Muscle layer of duodenum (tissue), 2 donors: ENCODE measurements around the gene OR10A4.
"Not testable (repeated sequence)": the region's sequence is repeated elsewhere in the genome, so short reads cannot be mapped to it uniquely, and the experiment has no call there.

Source experiments
- H3K27ac ChIP-seq: one replicate; pipeline ENCODE4 v1.7.0; 2013; ENCODE audit warnings: mild to moderate bottlenecking, low read length
- H3K27me3 ChIP-seq: one replicate; pipeline ENCODE4 v1.7.0; 2013; ENCODE audit warnings: low read depth, mild to moderate bottlenecking, control low read depth, low read length
- H3K36me3 ChIP-seq, 2 donors: one replicate each; pipeline ENCODE4 v1.7.0; 2013; ENCODE audit warnings: low read length in 2 of 2, control low read depth in 1 of 2, mild to moderate bottlenecking in 1 of 2; ENCODE audit not compliant: insufficient read depth in 2 of 2, control insufficient read depth in 1 of 2
- H3K4me1 ChIP-seq, 2 donors: one replicate each; pipeline ENCODE4 v1.7.0; 2013; ENCODE audit warnings: low read length in 2 of 2, mild to moderate bottlenecking in 2 of 2, control low read depth in 1 of 2, moderate library complexity in 1 of 2; ENCODE audit not compliant: insufficient read depth in 2 of 2, control insufficient read depth in 1 of 2
- H3K4me3 ChIP-seq, 2 donors: one replicate each; pipeline ENCODE4 v1.7.0; 2013; ENCODE audit warnings: low read length in 2 of 2, low read depth in 1 of 2, mild to moderate bottlenecking in 1 of 2
- H3K9me3 ChIP-seq, 2 donors: one replicate each; pipeline ENCODE4 v1.7.0; 2013; ENCODE audit warnings: low read length in 2 of 2, control low read depth in 1 of 2, mild to moderate bottlenecking in 1 of 2; ENCODE audit not compliant: control insufficient read depth in 1 of 2
- donor health status: healthy.

OR10A4 gene

DNA sequence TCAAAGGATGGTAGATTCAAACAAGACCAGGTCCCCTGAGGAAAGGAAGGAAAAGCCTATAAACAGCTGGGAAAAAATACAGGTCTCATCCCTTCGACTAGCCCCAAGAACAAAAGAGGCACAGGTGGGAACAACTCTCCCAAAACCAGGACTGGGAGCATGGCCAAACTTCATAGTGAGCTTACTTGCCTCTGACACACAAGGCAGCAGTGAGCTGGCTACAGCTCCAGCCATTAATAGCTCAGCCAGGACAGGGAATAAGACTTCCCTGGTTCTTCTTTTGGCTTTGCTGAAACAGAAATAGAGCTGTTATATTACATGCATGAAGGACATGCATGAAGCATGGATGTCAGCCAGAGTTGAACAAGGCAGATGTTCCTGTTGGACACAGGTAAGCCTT is 13.5 kb upstream of the OR10A4 start, which contains the start of gene OR10A2:
Gene OR10A2, plus strand, starts transcription at position 97 of the 400 bp plus-strand sequence. CDS start 6,698 bp downstream, outside the sequence.
- no peaks in the 10 kb centered on the region for H3K9me3 ChIP-seq
- no peak within 1 kb of the TSS for H3K4me3 ChIP-seq
- H3K27me3 ChIP-seq: no peaks in the 10 kb centered on the region
- no peaks in the 10 kb centered on the region for H3K4me1 ChIP-seq
- H3K36me3 ChIP-seq: no peaks in the 10 kb centered on the region
- no peak within 1 kb of the TSS for H3K27ac ChIP-seq

DNA sequence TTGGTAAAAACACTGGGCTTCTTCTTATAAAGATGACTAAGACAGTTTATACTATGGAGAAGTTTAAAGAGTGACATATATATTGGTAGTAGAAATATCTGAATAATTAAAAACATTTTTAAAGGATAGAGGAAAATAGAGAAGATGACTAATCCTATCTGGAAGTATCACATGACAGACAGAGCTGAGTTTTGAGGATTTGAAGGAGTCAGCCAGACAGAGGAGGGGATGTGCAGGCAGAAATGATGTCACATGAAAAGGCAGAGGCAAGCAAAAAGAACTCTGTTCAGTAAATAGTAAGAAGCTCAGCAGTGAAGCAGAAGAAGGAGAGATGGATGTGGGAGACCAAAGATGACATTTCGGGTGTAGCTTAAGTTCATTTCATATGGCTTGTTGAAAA is 12.0 kb upstream of the OR10A4 start:
- Histone ChIP-seq H3K4me1 (no peaks in the 10 kb centered on the region), H3K27ac (no peak overlapping the region), H3K27me3 (no peaks in the 10 kb centered on the region), H3K4me3 (no peak overlapping the region), H3K36me3 (no peaks in the 10 kb centered on the region), H3K9me3 (no peaks in the 10 kb centered on the region)

DNA sequence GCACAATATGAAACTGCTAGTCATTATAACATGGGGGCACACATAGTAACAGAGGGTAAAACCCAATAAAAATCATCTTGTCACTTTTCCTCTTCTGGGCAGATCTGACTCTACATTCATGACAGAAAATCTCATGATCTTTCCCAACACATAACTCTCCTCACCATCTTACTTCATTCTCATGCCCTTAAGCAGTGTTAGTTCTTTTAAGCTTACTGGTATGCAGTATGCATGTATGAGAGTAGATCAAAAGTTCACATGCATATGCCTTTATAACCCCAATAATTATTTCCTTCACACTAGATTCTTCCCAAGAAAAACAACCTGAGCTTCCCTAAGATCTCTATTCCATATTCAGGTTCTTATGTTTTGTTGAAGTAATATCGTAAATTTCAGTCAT is 5.1 kb upstream of the OR10A4 start:
- H3K27me3 ChIP-seq: no peaks in the 10 kb centered on the region
- H3K36me3 ChIP-seq: no peaks in the 10 kb centered on the region
- H3K4me1 ChIP-seq: no peaks in the 10 kb centered on the region
- H3K27ac ChIP-seq: no peak overlapping the region
- no peak overlapping the region for H3K4me3 ChIP-seq
- H3K9me3 ChIP-seq: no peaks in the 10 kb centered on the region

DNA sequence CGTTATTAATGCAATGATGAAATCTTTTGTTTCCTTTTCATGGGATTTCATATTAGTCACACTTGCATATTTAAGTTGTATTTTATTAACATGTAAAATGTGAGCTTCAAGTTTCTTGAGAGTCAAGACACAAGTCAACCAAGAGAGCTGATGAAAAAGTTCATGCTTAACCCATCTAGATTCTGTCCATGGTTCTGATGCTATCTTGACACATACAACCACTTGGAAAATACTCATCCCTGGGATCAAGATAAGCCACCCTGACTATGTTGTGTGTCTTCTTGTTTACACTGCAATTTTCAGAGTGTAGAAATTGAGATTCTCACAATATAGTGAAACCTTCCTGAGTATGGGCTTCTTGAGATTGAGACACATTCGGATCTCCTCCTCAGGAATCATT is 664 bp upstream of the OR10A4 start:
- no peaks in the 10 kb centered on the region for H3K4me1 ChIP-seq

DNA sequence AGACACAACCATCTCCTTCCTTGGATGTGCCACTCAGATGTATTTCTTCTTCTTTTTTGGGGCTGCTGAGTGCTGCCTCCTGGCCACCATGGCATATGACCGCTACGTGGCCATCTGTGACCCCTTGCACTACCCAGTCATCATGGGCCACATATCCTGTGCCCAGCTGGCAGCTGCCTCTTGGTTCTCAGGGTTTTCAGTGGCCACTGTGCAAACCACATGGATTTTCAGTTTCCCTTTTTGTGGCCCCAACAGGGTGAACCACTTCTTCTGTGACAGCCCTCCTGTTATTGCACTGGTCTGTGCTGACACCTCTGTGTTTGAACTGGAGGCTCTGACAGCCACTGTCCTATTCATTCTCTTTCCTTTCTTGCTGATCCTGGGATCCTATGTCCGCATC is 489 bp downstream of the OR10A4 start:
- peaks cover 0 to 5% of the 10 kb centered on the region in 2 donors for H3K9me3 ChIP-seq
- H3K4me3 ChIP-seq: no peak overlapping the region
- H3K4me1 ChIP-seq: no peaks in the 10 kb centered on the region
- no peaks in the 10 kb centered on the region for H3K27me3 ChIP-seq
- no peaks in the 10 kb centered on the region for H3K36me3 ChIP-seq
- no peak overlapping the region for H3K27ac ChIP-seq

More for the DNA sequence above, 664 bp upstream of the OR10A4 start:
- Histone ChIP-seq H3K27ac (no peak overlapping the region), H3K9me3 (peaks cover 0 to 5% of the 10 kb centered on the region in 2 donors), H3K36me3 (no peaks in the 10 kb centered on the region), H3K27me3 (no peaks in the 10 kb centered on the region), H3K4me3 (no peak overlapping the region)

DNA sequence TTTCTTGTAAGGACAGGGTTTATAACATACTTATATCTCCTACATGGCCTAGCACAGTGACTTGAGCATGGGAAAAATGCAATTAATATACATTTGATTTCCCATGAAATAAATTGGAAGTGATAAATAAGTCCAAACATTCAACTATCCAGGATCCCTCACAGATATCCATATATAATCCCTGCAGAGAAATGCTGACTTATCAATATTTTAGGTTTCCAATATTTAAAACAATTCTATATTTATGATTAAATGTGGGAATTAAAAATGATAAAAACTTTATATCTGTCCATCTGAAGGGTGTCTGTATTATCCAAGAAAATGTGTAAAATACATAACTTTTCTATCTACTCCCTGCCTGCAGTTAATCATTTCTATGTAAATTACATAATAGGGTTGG is 6.3 kb downstream of the OR10A4 start:
- no peaks in the 10 kb centered on the region for H3K36me3 ChIP-seq
- H3K27ac ChIP-seq: no peak overlapping the region
- no peak overlapping the region for H3K4me3 ChIP-seq
- H3K4me1 ChIP-seq: no peaks in the 10 kb centered on the region
- no peaks in the 10 kb centered on the region for H3K27me3 ChIP-seq
- peaks cover 0 to 2% of the 10 kb centered on the region in 2 donors for H3K9me3 ChIP-seq

DNA sequence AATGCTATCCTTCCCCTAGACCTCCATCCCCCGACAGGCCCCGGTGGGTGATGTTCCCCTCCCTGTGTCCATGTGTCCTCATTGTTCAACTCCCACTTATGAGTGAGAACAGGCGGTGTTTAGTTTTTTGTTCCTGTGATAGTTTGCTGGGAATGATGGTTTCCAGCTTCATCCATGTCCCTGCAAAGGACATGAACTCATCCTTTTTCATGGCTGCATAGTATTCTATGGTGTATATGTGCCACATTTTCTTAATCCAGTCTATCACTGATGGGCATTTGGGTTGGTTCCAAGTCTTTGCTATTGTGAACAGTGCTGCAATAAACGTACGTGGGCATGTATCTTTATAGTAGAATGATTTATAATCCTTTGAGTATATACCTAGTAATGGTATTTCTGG is 11.3 kb downstream of the OR10A4 start:
- not testable (repeated sequence) for H3K9me3 ChIP-seq, H3K4me3 ChIP-seq, H3K4me1 ChIP-seq, H3K36me3 ChIP-seq, H3K27me3 ChIP-seq, H3K27ac ChIP-seq

DNA sequence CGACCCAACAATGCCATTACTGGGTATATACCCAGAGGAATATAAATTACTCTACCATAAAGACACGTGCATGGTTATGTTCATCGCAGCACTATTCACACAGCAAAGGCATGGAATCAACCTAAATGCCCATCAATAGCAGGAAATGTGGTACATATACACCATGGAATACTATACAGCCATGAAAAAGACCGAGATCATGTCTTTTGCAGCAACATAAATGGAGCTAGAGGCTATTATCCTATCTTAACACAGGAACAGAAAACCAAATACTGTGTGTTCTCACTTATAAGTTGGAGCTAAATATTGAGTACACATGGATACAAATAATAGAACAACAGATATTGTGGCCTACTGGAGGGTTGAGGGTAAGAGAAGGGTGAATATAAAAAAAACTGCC is 12.4 kb downstream of the OR10A4 start:
- H3K9me3 ChIP-seq: peaks cover 0 to 2% of the 10 kb centered on the region in 2 donors
- H3K4me1 ChIP-seq: no peaks in the 10 kb centered on the region
- no peaks in the 10 kb centered on the region for H3K36me3 ChIP-seq
- no peak overlapping the region for H3K27ac ChIP-seq
- H3K27me3 ChIP-seq: no peaks in the 10 kb centered on the region
- H3K4me3 ChIP-seq: no peak overlapping the region

DNA sequence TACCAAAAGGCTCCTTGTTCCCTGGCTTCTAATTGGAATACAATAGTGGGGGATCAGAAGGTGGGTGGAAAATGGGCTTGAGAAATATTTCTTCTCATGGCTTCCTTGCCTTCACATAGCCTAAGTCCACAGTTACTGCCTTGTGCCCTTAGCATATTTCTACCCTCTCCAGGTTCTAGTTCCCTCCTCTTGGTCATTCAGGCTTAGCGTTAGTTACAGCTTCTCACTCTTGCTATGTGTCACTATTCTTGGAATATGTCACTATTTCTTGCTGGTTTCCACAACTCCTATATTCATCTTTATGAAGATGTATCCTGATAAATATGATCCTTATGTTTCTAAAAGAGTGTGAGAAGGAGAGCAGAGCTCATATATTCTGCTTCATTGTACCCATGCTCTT is 13.4 kb downstream of the OR10A4 start:
- no peak overlapping the region for H3K27ac ChIP-seq
- H3K27me3 ChIP-seq: no peaks in the 10 kb centered on the region
- peaks cover 0 to 2% of the 10 kb centered on the region in 2 donors for H3K9me3 ChIP-seq
- H3K4me3 ChIP-seq: no peak overlapping the region
- H3K4me1 ChIP-seq: no peaks in the 10 kb centered on the region
- H3K36me3 ChIP-seq: no peaks in the 10 kb centered on the region

DNA sequence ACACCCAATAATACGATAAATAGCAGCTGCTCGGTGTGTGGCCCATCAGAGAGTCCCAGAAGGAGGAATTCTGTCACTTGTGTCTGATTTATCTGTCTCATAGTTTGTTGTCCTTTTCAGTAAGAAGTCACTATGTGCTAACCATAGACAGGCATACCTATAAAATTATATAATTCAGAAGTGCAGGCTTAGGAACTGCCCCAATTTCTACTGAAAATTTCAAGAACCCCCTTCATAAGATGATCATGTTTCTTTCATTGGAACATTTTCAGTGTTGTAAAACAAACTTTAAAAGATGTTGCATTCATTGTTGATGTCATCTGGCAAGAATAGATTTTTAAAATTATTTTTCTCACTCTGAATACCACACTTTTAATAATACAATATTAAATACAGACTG is 16.0 kb downstream of the OR10A4 start, which contains the start of gene OR2D2:
Gene OR2D2, minus strand, starts transcription at position 101 of the 400 bp plus-strand sequence. Its CDS starts 0 bp downstream, at position 101.
- Histone ChIP-seq H3K4me1 (no peaks in the 10 kb centered on the region), H3K9me3 (peaks cover 0 to 2% of the 10 kb centered on the region in 2 donors), H3K4me3 (no peak within 1 kb of the TSS), H3K36me3 (no peaks in the 10 kb centered on the region), H3K27me3 (no peaks in the 10 kb centered on the region), H3K27ac (no peak within 1 kb of the TSS)

DNA sequence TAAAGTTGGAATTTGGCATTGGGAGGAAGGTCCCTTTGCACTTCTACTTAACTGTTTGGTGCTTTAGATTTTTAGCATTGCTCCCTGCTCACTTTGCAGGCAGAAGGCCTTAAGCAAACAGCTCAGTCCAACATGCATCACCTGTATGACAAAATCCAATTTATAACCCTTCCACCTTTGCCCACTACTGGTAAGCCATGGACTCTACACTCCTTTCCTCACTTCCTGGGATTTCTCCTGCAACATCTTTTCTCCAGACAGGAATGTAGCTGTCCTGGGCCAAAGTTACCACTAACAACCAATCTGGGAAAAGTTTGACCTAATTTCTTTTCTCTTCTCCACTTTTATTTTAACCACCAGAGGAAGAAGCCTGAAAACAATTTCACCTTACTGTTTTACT is 17.7 kb downstream of the OR10A4 start:
- Histone ChIP-seq H3K27ac (no peak overlapping the region), H3K9me3 (no peaks in the 10 kb centered on the region), H3K4me1 (no peaks in the 10 kb centered on the region), H3K4me3 (no peak overlapping the region), H3K27me3 (no peaks in the 10 kb centered on the region), H3K36me3 (no peaks in the 10 kb centered on the region)

DNA sequence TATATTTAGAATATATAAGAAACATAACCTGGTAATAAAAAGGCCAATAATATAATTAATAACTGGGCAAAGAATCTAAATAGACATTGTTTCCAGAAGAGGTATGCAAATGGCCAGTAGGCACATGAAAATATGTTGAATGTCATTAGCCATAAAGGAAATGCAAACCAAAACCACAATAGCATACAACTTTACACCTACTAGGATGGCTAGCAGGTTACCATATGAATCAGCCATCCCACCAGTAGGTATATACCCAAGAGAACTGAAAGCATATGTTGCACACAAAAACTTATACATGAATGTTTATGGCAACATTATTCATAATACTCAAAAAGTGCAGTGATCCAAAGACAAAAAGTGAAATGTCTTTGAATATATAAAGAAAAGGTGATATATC is 18.6 kb downstream of the OR10A4 start:
- Histone ChIP-seq H3K9me3 (no peaks in the 10 kb centered on the region), H3K4me3 (no peak overlapping the region), H3K36me3 (no peaks in the 10 kb centered on the region), H3K27ac (no peak overlapping the region), H3K4me1 (no peaks in the 10 kb centered on the region), H3K27me3 (no peaks in the 10 kb centered on the region)
